22Rv1 (cell line): Measurements from ENCODE around the gene CD93.
A peak's percentile ranks its signal among the peaks of the same experiment; 100 is the strongest.

ENCODE experiments used
- ZFX ChIP-seq: fragments of 450-650 bp; IDR thresholded peaks from 2 replicates; pipeline ENCODE4 v1.6.1; 2017; ENCODE audit warnings: antibody characterized with exemption, borderline replicate concordance
- TF ChIP-seq, protein P1 (sequence below): fragments of 450-650 bp; IDR thresholded peaks from 2 replicates; pipeline ENCODE4 v1.5.1; 2017; ENCODE audit warnings: mild to moderate bottlenecking

DNA sequence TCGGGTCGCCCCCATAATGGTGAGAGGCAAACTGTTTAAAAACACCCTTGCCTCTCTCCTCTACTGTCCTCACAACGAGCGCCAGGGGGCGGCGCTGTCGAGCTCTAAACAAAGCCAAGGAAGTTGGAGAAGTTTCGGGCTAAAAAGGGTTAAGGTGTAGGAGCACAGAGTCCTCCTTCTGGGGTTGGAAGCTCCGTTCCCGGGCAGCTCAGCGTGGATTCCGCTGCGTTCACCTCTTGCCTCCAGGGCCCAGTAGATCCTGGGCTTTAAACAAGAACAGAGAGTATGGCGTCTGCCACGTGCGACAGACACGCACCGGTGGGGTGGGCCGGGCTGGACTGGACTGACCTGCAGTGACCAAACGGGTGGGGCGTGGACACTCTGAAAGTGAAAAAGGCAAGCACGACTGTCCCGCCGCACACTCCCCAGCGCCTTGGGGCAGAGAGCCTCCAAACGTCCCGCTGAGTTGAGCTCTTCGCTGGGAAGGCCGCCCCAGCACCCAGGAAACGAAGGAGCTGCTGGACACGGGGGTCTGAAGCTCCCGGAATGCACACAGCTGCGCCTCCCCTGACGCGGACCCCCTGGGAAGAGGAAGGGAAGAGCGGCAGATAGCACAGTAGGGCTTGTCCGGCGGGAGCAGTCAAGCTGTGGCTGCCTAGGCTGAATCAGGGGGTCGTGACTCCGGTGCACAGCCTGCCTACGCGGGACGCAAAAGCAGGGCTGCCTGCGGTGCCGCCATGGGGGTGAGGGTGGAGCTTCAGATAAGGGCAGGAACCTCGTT, 35.1 kb downstream of the CD93 start:
- TF ChIP-seq, protein P1, sequence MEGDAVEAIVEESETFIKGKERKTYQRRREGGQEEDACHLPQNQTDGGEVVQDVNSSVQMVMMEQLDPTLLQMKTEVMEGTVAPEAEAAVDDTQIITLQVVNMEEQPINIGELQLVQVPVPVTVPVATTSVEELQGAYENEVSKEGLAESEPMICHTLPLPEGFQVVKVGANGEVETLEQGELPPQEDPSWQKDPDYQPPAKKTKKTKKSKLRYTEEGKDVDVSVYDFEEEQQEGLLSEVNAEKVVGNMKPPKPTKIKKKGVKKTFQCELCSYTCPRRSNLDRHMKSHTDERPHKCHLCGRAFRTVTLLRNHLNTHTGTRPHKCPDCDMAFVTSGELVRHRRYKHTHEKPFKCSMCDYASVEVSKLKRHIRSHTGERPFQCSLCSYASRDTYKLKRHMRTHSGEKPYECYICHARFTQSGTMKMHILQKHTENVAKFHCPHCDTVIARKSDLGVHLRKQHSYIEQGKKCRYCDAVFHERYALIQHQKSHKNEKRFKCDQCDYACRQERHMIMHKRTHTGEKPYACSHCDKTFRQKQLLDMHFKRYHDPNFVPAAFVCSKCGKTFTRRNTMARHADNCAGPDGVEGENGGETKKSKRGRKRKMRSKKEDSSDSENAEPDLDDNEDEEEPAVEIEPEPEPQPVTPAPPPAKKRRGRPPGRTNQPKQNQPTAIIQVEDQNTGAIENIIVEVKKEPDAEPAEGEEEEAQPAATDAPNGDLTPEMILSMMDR: peak; percentile 51
- TF ChIP-seq ZFX: no peak
